Activated T-helper 9 cell treated with anti-CD3 and anti-CD28 coated beads, Interleukin-2, amount 50 U/mL, for 16 hours (primary cell): ENCODE data around the gene TIAM2.
"Not testable (repeated sequence)": the region's sequence is repeated elsewhere in the genome, so short reads cannot be mapped to it uniquely, and the experiment has no call there.

Experiments used
- DNase-seq: peaks from one replicate; pipeline ENCODE4 v3.0.0-alpha.2; 2020; ENCODE audit warnings: low read depth

TIAM2 gene

GRCh38 chr6:154991207-154991606, 3.9 kb upstream of the TIAM2 start:
- DNase-seq, result no peak

- no peak for DNase-seq
These were observed 2.1 kb upstream of the TIAM2 start for GRCh38 chr6:154993026-154993425.

- DNase-seq, result no peak
These were observed 1.4 kb upstream of the TIAM2 start for GRCh38 chr6:154993710-154994109.

GRCh38 chr6:154994836-154995253, 270 bp upstream of the TIAM2 start:
- no peak for DNase-seq

- DNase-seq, result no peak
These were observed 988 bp downstream of the TIAM2 start for GRCh38 chr6:154996016-154996590.

GRCh38 chr6:154996841-154997311, 1.8 kb downstream of the TIAM2 start:
- no peak for DNase-seq

GRCh38 chr6:154998855-154999254, 3.7 kb downstream of the TIAM2 start:
- DNase-seq, result no peak

- no peak for DNase-seq
These were observed 6.4 kb downstream of the TIAM2 start for GRCh38 chr6:155001482-155001881.

- no peak for DNase-seq
These were observed 6.8 kb downstream of the TIAM2 start for GRCh38 chr6:155001934-155002333.

GRCh38 chr6:155003476-155003875, 8.4 kb downstream of the TIAM2 start:
- no peak for DNase-seq

- no peak for DNase-seq
These were observed 8.9 kb downstream of the TIAM2 start for GRCh38 chr6:155004017-155004416.

- no peak for DNase-seq
These were observed 9.7 kb downstream of the TIAM2 start for GRCh38 chr6:155004576-155005372.

- DNase-seq, result no peak
These were observed 13.5 kb downstream of the TIAM2 start for GRCh38 chr6:155008625-155009024.

- no peak for DNase-seq
These were observed 15.8 kb downstream of the TIAM2 start for GRCh38 chr6:155010940-155011339.

- no peak for DNase-seq
These were observed 16.7 kb downstream of the TIAM2 start for GRCh38 chr6:155011809-155012291.

- no peak for DNase-seq
These were observed 18.4 kb downstream of the TIAM2 start for GRCh38 chr6:155013457-155013876.

GRCh38 chr6:155014137-155014536, 19.0 kb downstream of the TIAM2 start:
- no peak for DNase-seq

- no peak for DNase-seq
These were observed 19.7 kb downstream of the TIAM2 start for GRCh38 chr6:155014670-155015300.

GRCh38 chr6:155018415-155018814, 23.3 kb downstream of the TIAM2 start:
- DNase-seq, result not testable (repeated sequence)

- DNase-seq, result no peak
These were observed 26.6 kb downstream of the TIAM2 start for GRCh38 chr6:155021680-155022079.

- no peak for DNase-seq
These were observed 27.6 kb downstream of the TIAM2 start for GRCh38 chr6:155022721-155023120.

GRCh38 chr6:155023717-155024116, 28.6 kb downstream of the TIAM2 start:
- no peak for DNase-seq
